Smooth muscle cell (in vitro differentiated cells): Measurements from ENCODE around the gene CCDC28B. TPM values are rescaled to one million over a fixed set of nuclear protein-coding genes. Genes with fewer than 3 reads are reported as not detected.
A peak's percentile ranks its signal among the peaks of the same experiment; 100 is the strongest.

ENCODE experiments used
- DNase-seq: peaks from one replicate; lab custom pipeline; 2025; ENCODE audit not compliant: unreplicated experiment; lab: John Stamatoyannopoulos, UW
- H2AFZ ChIP-seq: fragments of 200-600 bp; sonication (generic); 2 replicates; pipeline ENCODE4 v1.6.0; 2016; ENCODE audit warnings: antibody characterized with exemption, low read depth, mild to moderate bottlenecking
- H3F3A ChIP-seq: fragments of 200-600 bp; sonication (generic); 2 replicates; pipeline ENCODE4 v1.6.0; 2017; ENCODE audit warnings: antibody characterized with exemption, low read depth
- H3K27ac ChIP-seq: fragments of 200-600 bp; sonication (generic); 2 replicates; pipeline ENCODE4 v1.5.1; 2016; ENCODE audit warnings: low read depth, mild to moderate bottlenecking
- H3K27me3 ChIP-seq: fragments of 200-600 bp; sonication (generic); 2 replicates; pipeline ENCODE4 v1.6.1; 2016; ENCODE audit warnings: low read depth, mild to moderate bottlenecking
- H3K36me3 ChIP-seq: fragments of 200-600 bp; sonication (generic); 2 replicates; pipeline ENCODE4 v1.5.1; 2016; ENCODE audit warnings: low read depth
- H3K4me1 ChIP-seq: fragments of 200-600 bp; sonication (generic); 2 replicates; pipeline ENCODE4 v1.5.1; 2016; ENCODE audit warnings: low read depth
- H3K4me2 ChIP-seq: fragments of 200-600 bp; sonication (generic); 2 replicates; pipeline ENCODE4 v1.6.0; 2016; ENCODE audit warnings: mild to moderate bottlenecking
- H3K4me3 ChIP-seq: fragments of 200-600 bp; sonication (generic); 2 replicates; pipeline ENCODE4 v1.5.1; 2016; ENCODE audit warnings: mild to moderate bottlenecking
- H3K79me2 ChIP-seq: fragments of 200-600 bp; sonication (generic); 2 replicates; pipeline ENCODE4 v1.6.0; 2016; ENCODE audit warnings: low read depth, mild to moderate bottlenecking
- H3K9ac ChIP-seq: fragments of 200-600 bp; sonication (generic); 2 replicates; pipeline ENCODE4 v1.6.0; 2016; ENCODE audit warnings: low read depth
- H3K9me3 ChIP-seq: fragments of 200-600 bp; sonication (generic); replicated peaks from 2 replicates; pipeline ENCODE4 v1.5.1; 2016; ENCODE audit warnings: low read depth
- H4K20me1 ChIP-seq: fragments of 200-600 bp; sonication (generic); 2 replicates; pipeline ENCODE4 v1.6.0; 2016; ENCODE audit warnings: low read depth
- WGBS: methylation state at CpG from one replicate; pipeline ENCODE4 v1.1.7; 2016; ENCODE audit warnings: low lambda C conversion rate; 5-methylcytosine and 5-hydroxymethylcytosine counted together
- polyA plus RNA-seq: library from polyadenylated mRNA; unstranded; fragments of >200 nt; fragmentation: Nextera tagmentation; extraction: Ambion mirVana; gene quantifications from 2 replicates; pipeline ENCODE4 v1.2.1, GENCODE V29; 2016
- total RNA-seq: library from RNA; depleted of rRNA; stranded (reverse); fragments of >200 nt; gene quantifications from 2 replicates; pipeline ENCODE4 v1.2.3, GENCODE V29; 2014
- TF ChIP-seq, protein P1 (sequence below): fragments of 200-600 bp; sonication (generic); IDR thresholded peaks from 2 replicates; pipeline ENCODE4 v1.5.1; 2017; ENCODE audit warnings: borderline replicate concordance, mild to moderate bottlenecking, antibody characterized with exemption; ENCODE audit not compliant: insufficient read depth, poor library complexity, severe bottlenecking

The CCDC28B gene
- total and polyA plus RNA-seq, 2 experiments from 2014 or later, result 41.6 to 58.9 TPM

DNA sequence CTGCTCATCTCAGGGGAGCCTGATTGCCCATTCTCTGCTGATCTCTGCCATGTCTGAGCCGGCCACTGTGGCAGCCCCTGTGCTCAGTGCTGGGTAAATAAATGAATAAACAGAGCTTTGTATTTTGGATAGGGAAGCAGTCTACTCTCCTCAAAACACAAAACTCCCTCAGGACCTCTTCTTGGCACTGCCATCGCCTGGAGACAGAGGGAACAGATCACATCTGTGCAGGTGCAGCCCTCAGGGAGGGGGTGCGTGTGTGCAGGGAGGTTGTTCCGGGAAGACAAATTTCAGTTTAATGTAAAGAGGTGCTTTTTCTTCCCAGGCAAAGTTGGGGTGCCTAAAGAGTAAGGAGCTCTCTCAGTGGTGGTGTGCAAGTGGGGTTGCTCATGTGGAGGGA, 38.9 kb downstream of the CCDC28B start:
- TF ChIP-seq, protein P1, sequence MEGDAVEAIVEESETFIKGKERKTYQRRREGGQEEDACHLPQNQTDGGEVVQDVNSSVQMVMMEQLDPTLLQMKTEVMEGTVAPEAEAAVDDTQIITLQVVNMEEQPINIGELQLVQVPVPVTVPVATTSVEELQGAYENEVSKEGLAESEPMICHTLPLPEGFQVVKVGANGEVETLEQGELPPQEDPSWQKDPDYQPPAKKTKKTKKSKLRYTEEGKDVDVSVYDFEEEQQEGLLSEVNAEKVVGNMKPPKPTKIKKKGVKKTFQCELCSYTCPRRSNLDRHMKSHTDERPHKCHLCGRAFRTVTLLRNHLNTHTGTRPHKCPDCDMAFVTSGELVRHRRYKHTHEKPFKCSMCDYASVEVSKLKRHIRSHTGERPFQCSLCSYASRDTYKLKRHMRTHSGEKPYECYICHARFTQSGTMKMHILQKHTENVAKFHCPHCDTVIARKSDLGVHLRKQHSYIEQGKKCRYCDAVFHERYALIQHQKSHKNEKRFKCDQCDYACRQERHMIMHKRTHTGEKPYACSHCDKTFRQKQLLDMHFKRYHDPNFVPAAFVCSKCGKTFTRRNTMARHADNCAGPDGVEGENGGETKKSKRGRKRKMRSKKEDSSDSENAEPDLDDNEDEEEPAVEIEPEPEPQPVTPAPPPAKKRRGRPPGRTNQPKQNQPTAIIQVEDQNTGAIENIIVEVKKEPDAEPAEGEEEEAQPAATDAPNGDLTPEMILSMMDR, result no peak
- Histone ChIP-seq H3K27me3 (no peaks in the 10 kb centered on the region), H3K9me3 (no peaks in the 10 kb centered on the region), H3K4me1 (peaks cover 19% of the 10 kb centered on the region), H3K4me2 (no peak overlapping the region), H3K4me3 (peak overlapping the region; percentile 65), H3K9ac (no peak overlapping the region), H2AFZ (no peak overlapping the region), H3K36me3 (no peaks in the 10 kb centered on the region), H3K27ac (peak overlapping the region; percentile 46), H3K79me2 (no peaks in the 10 kb centered on the region), H3F3A (peaks cover 26% of the 10 kb centered on the region), H4K20me1 (no peaks in the 10 kb centered on the region)
- DNase-seq, result no peak
- WGBS, result 72% methylated on average over 4 of the region's 4 CpGs

DNA sequence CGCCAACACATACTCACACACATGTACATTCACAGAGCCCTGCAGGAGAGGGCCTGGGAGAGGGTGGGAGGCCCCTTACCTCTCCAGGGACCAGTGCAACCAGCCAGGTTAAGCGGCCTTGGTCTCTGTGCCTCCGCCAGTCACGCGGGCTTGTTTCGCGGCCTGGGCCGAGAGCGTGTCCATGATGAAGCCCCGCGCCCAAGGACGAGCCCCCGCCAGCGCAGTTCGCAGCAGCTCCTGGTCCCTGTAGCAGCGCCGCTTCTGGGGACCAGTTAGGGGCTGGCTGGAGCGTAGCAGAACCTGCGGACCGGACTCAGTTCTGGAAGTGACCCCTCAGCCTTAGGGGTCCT, 39.4 kb downstream of the CCDC28B start:
- peaks cover 25% of the 10 kb centered on the region for H3F3A ChIP-seq
- peak overlapping the region; percentile 91 for H2AFZ ChIP-seq
- TF ChIP-seq, protein P1, result no peak
- peak overlapping the region; percentile 89 for H3K4me2 ChIP-seq
- H3K9me3 ChIP-seq, result no peaks in the 10 kb centered on the region
- DNase-seq, result no peak
- H3K27me3 ChIP-seq, result no peaks in the 10 kb centered on the region
- H4K20me1 ChIP-seq, result no peaks in the 10 kb centered on the region
- peak overlapping the region; percentile 46 for H3K27ac ChIP-seq
- H3K9ac ChIP-seq, result no peak overlapping the region
- peaks cover 19% of the 10 kb centered on the region for H3K4me1 ChIP-seq
- 32% methylated on average over 20 of the region's 20 CpGs for WGBS
- H3K36me3 ChIP-seq, result no peaks in the 10 kb centered on the region
- peak overlapping the region; percentile 65 for H3K4me3 ChIP-seq
- no peaks in the 10 kb centered on the region for H3K79me2 ChIP-seq

DNA sequence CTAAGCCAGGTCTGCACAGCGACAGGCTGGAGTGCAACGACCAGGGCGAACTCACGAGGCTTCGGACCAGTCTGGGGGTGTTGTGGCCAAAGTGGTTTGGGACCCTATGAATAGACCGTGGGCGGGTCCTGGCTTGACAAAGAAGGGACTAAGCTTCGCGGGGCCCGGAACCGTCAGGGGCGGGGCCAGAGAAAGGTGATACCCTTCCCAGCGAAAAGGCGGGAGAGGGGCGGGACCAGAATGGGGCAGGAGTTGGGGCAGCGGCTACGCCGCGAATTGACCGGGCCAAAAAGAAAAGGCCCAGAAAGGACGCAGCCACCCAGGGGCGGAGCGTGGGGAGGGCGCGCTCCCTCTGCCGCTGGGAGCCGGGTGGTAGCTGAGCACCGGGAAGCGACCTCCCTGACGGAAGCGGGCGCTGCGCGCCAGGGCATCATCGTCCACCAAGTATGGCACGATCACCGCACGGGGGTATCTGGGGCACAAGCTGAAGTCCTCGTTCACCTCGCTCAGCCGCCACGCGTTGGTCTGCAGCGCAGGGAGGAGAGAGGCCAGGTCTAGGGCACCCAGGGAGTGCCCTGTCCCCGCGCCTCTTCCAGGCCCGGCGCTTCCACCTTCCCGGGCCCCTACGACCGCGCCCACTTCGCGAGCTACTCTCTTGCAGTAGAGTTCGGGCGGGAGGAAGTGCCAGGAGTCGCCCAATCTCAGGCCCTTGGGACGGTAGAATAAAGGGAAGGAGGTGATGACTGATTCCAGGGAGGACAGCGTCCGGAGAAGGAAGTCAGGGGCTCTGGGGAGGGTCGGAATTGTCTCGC, 40.0 kb downstream of the CCDC28B start:
- Histone ChIP-seq H3K27ac (peak overlapping the region; percentile 46), H3F3A (peaks cover 24% of the 10 kb centered on the region), H4K20me1 (no peaks in the 10 kb centered on the region), H3K9me3 (no peaks in the 10 kb centered on the region), H3K4me2 (peak overlapping the region; percentile 89), H2AFZ (peak overlapping the region; percentile 91), H3K27me3 (no peaks in the 10 kb centered on the region), H3K4me1 (peaks cover 19% of the 10 kb centered on the region), H3K9ac (peak overlapping the region; percentile 70), H3K4me3 (peak overlapping the region; percentile 65), H3K36me3 (no peaks in the 10 kb centered on the region), H3K79me2 (no peaks in the 10 kb centered on the region)
- WGBS, result 2% methylated on average over 62 of the region's 62 CpGs
- TF ChIP-seq, protein P1, result no peak
- DNase-seq, result peak; percentile 58
